Activated T-cell treated with anti-CD3 and anti-CD28 coated beads for 1 hour (primary cell): ENCODE results near the gene STAT1.

Experiments
- DNase-seq: peaks from one replicate; pipeline ENCODE4 v3.0.0-alpha.2; 2020; ENCODE audit warnings: low read depth

STAT1 gene

DNA sequence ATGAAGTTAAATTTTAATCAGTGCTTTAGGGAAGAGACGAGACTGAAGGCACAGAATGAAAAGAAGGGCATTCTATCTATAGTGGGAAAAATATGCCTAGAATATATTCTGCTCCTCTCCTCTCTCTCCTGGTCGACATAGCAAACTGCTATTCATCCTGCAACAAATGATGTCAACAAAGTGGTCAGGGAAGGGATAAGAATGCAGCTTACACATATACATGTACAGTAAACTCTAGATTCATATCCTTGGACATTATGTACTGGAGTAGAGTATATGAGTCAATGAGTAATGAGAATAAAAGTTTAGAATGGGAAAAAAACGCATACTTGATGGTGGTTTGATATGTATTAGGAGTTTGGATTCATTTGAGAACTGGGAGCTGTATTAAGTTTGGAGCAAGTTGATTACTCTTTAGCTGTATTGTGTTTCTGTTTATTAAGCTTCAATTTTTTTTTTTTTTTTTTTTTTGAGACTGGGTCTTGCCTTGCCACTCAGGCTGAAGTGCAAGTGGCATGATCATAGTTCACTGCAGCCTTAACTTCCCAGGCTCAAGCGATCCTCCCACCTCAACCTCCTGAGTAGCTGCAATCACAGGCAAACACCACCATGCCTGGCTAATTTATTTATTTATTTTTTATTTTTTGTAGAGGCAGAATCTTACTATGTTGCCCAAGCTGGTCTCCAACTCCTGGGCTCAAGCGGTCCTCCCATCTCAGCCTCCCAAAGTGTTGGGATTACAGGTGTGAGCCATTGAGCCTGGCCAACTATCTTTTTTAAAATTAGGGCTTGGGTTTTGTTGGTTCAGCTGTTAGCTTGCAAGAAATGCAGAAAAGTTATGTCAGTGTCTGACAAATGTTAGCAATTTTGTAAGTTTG is 53.8 kb downstream of the STAT1 start:
- no peak for DNase-seq

DNA sequence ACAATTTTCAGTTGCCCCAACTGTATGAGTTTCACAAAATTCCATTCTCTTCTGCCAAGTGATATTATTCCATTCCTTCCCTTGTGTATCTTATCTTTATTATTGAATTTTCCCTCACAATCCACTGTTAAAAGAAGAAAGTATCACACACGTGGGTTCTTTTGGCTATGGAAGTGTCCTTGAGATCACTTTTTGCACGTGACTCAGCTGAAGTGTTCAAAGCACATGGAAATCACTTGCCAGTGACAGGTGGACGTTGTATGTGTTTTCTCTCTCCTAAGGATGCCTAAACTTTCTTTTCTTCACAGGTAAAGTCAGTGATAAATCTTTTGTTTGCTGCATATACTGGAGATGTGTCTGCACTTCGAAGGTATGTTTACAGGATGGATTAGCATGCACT is 60.7 kb downstream of the STAT1 start:
- DNase-seq = no peak

DNA sequence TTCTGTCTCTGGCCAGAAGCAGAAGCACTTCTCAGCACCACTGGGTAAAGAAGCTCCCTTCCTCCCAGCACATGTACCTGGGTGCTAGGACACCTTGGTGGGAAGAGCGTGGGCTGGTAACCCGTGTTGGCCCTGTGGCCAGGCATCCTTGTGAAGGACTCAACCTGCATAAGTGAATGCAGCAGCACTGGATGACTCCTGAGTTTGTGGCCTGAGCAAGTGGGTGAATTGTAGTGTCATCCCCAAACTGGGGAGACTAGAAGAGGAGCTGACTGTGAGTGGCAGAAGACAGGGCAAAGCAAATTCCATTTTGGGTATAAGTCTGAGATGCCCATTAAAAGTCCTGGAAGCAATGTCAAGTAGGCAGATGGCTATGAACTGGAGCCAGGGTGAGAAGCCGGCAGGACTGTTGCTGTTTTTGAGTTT is 63.4 kb downstream of the STAT1 start:
- DNase-seq = no peak

DNA sequence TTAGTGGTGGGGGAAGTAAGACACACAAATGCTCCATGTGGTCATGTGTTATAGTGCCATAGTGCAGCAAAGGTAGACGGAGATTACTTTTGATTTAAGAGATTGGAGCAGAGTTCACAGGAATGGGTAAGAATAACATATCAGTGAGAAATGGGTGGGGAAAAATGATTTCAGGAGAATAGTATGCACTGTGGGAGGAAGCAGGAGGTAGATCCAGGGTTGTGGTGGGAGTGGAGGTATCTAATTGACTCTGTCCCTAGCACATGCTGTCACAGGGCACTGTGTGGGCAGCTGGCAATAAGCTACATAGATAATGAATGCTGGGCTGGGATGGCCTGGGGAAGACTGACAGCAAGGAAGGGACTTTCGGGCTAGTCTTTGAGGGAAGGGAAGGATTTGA is 65.3 kb downstream of the STAT1 start:
- DNase-seq = no peak

DNA sequence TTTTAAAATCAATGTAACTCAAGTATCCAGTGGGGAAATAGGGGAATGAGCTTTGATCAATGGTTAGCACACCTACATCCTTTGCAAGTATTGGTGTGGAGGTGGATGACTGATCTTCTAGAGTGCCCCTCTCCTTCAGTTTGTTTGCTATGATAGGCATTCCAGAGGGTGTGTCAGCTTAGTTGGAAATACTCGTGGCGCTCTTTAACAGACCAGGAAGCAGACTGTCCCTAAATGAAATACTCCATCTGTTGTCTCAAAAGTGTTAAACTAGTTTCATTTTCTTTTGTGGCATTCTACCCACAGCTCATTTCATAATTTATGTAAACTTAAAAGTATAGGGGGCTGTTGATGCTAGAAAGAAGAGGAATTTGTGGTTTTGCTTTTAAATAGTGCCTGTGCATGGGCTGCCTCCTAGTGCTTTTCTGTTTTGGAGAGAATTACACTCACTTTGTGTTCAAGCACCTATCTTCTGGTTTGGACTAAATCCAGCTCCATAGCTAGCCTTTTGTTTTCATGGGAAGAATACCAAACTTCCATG is 66.2 kb downstream of the STAT1 start:
- no peak for DNase-seq

DNA sequence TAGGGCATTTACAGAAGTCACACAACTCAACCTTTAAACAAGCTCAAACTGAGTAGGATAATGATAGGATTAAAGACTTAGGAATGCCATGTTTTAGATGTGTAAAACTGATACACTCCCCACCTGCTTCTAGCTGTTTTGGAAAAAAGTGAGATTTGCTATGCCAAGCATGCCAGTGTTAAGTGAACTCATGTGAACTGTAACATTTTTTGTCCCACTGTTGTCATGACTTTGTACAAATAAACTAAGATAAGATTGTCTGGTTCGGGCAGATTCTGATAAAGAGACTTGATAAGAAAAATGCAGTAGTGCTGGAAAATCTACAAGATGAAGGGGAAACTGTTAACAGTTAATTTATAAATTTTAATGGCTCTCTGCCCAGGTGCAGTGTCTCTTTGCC is 66.8 kb downstream of the STAT1 start:
- DNase-seq = no peak

DNA sequence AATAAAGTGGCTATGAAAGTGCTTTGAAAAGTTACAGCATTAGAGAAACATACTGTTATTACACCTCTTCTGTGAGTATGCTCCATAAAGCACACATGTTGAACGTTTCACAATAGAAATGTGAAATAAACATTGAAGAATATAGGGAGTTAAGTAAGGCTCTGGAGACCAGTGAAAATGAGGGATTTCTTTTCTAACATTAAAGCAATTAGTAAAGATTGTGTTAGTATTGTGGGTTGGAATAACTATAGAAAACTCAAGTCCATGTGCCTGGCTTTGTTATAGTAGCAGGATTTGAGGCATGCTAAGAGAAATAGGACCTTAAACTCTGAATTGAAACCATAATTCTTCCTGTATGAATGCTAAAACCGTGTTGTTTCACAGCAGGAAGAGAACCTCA is 70.3 kb downstream of the STAT1 start:
- no peak for DNase-seq

DNA sequence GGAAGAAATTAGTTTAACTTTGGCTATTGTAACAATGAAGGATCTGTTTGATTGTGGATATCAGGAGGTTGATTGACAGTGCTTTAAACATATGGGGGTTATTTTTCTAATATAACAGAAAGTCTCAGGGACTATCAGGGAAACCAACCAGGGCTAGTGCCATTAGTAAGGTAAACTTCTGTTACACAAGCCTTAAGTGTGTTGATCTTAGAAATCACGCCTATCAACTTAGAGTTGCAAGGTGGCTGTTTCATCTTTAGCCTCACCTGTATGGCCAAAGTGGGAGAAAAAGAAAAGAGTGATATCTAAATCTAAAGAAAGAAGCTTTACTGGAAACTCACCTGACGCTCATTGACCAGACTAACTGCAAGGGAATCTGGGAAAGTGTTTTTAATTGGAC is 71.3 kb downstream of the STAT1 start:
- no peak for DNase-seq

DNA sequence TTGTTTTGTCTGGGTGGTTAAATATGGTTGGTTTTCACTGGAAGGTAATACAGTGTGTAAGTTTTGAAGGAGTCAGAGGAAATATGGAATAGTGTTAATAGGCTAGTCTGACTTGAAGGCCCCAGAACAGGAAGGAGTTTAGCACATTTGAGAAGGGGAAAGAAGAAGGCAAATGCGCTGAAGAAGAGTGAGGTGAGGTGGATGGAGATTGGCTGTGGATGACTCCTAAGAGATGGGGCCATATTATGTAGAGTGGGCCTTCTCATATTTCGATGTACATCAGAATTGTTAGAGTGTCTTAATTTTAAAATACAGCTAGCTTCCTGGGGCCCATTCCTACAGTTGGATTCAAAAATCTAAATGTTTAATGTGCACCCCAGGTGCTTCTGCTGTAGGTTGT is 72.4 kb downstream of the STAT1 start:
- DNase-seq = no peak

DNA sequence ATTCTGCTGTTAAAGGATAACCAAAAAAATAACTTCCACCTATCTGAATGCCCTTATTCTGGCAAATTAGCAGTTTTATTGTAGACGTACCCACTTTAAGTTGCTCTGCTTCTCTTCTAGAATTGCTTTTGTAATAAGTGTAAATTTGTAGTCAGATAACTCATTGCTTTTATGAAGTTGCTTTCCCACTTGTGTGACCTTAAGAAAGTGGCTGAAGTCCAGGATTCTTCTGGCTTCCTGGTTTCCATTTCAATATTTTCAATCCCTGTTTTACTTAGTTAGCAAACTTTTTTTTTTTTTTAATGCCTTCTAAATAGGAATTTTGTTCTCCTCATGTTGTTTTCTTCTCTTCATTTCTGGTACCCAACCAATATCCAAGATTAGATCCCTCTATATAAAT is 73.5 kb downstream of the STAT1 start:
- no peak for DNase-seq

DNA sequence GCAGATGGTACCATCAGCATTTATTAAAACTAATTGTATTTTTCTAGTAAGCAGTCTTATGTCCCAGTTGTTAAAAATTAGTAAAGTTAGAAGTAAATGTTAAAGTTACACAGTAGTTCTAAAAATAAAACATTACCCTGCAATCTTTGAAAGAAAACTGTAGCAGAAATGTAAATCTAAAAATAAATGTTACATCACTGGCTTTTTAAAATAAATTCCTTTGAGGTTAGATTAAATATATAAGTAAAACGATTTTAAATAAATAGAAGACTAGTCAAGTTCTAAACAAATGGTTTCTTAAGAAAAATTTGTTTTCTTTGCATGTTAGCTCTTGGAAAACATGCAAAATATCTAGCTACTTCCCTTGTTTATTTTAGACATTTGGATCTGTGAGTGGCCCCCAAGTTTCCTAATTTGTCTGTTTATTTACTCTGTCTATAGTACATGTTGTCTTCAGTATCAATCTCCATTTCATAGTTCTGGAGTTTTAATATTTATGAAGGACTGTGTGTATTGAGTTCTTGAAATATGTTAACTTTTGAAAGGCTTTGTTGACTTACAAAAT is 75.1 kb downstream of the STAT1 start:
- no peak for DNase-seq

DNA sequence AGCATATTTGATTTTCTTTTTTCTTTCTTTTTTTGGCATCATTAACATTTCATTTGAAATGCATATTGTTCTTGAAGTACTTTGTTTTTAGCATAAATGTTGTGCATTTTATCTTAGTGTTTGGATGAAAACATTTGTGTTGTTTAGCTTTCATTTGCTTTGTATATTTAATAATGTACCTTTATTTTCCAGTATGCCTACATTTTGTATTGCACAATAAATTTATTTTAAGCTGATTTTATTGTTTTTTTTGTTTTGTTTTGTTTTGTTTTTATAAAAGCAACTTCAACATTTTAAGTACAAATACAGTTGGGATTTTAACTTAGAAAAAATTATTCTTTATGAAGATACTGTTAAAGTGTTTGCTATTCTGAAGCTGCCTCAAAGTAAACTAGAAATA is 78.9 kb downstream of the STAT1 start:
- no peak for DNase-seq

DNA sequence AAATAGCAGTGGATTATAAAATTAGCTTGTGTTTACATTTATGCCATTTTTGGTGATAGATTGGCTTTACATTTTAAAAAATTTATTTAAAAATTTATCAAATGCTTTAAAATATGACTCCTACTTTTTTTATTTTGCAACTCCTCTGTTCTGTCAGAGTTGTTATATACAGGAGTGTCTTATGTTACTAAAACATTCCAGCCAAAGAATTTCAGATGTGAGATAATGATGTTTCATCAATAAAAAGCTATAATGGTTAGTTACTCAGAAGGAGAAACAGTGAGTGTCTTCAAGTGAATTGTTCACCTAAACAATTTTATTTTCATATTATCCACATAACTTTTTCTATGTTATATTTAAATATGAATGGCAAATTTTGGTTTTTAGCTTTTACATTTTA is 80.6 kb downstream of the STAT1 start:
- DNase-seq = no peak

DNA sequence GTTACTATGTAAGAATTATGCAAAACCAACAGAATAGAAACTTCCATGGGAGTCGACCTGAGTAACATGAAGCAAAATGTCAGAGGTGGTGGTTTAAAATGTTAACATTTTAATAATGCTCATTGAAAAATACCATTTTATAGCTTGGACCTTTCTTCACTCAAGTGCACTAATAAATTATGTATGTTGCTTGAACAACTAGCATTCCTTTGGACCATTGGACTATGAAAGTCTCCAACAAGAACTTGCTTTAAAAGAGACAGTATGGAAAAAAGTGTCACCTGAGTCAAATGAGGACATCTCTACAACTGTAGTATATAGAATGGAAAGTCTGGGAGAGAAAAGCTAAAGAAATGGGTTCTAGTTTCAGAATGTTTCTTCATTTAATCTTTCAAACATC is 81.5 kb downstream of the STAT1 start:
- no peak for DNase-seq

DNA sequence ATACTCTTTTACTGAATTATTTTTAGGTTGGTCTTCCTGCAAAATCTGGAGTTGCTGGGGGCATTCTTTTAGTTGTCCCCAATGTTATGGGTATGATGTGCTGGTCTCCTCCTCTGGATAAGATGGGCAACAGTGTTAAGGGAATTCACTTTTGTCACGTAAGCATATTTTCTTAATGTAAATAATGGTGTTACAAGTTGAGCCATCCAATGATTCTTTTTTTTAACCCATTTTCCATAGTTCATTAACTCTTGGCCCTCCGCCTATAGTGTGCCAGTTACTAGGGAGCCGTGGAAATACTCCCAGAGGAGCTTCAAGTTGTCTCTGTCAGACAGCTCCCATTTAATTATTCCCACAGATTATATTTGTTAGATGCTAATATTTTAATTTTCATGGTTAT is 83.6 kb downstream of the STAT1 start:
- DNase-seq = no peak

DNA sequence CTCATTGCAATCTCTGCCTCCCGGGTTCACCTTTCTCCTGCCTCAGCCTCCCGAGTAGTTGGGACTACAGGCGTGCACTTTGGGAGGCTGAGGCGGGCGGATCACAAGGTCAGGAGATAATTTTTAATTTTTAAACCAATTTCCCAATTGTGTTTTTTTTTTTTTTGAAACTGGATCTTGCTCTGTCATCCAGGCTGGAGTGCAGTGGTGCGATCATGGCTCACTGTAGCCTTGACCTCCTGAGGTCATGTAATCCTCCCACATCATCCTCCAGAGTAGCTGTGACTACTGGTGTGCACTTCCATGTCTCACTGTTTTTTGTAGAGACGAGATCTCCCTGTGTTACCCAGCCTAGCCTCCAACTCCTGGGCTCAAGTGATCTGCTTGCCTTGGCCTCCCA is 84.1 kb downstream of the STAT1 start:
- DNase-seq = no peak

DNA sequence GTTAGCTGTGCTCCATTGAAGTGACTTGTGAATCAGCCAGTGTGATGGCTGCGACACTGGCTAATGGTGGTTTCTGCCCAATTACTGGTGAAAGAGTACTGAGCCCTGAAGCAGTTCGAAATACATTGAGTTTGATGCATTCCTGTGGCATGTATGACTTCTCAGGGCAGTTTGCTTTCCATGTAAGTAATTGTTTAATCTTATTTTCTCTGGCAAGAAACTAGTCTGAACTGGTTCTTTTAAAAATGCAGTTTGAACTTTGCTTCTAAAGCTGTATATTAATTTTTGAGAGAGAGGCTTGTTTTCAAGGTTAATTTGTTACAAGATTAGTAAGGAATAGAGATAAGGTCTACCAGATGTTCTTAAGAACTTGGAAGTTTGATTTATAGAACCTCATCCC is 86.7 kb downstream of the STAT1 start:
- DNase-seq = no peak

DNA sequence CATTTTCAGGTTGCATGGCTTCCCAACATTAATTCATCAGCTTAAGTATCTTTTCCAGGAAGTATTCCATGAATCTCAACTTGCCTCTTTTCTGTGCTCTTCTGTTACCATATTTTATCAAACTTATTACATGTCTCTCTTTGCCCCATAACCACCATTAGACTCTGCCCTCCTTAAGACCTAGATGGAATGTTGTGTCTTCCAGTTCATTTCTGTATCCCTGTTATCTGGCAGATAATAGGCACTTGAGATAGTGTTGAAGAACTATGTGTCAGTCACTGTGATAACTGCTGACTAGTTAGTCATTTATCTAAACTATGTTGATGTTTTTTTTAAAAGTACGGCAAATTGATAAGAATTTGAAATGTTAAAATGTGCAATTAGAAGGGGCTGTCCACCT is 91.6 kb downstream of the STAT1 start:
- no peak for DNase-seq

DNA sequence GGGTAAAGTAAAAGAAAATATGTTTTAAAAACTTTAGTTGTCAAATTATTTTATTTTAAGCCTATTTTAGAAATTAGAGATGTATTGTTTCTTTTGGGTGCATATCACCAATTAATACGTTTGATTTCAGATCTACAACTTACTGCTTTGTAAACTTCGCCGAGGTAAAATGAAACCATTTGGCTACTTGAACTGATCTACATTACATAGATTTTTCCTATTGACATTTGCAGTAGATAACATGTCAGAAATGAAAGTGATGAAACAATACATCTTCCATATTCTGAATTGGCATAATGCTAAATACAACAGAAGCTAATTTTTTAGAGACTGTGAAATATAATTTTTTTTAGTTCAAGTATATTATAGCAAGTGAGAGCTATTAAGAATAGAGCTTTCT is 93.9 kb downstream of the STAT1 start:
- DNase-seq = no peak
